ENCODE measurements around the gene TOMT. TPM values are rescaled to one million over a fixed set of nuclear protein-coding genes. Genes with fewer than 3 reads are reported as not detected.

TOMT gene
- total RNA-seq: not detected
- not detected for polyA plus RNA-seq
- 0 reads per million in 6 experiments for total RNA-seq

- H3K27me3 Mint-ChIP-seq: no peaks in the 10 kb centered on the region
- POLR2A ChIA-PET: no interaction called here
- DNase-seq: no peak
- H3K9me3 Mint-ChIP-seq: no peaks in the 10 kb centered on the region
- H3K27ac Mint-ChIP-seq: peak within 1 kb of the TSS in 9 of 10 donors; percentile 7 to 94 (median 79)
- no peak for ATAC-seq
- peaks cover 4 to 23% (median 21%) of the 10 kb centered on the region in 3 donors for H3K36me3 Mint-ChIP-seq
- peak within 1 kb of the TSS in 4 of 10 donors; percentile 10 to 34 (median 32) for H3K4me3 Mint-ChIP-seq
- peaks cover 25 to 42% (median 36%) of the 10 kb centered on the region in 4 donors for H3K4me1 Mint-ChIP-seq
Measured at GRCh38 chr11:72105888-72106287, at the start of gene TOMT. TOMT (plus strand) TSS chr11:72105924; CDS start chr11:72105952, 28 bp downstream.

- no peak for ATAC-seq
- no peaks in the 10 kb centered on the region for H3K9me3 Mint-ChIP-seq
- H3K4me3 Mint-ChIP-seq: no peak overlapping the region
- peaks cover 0 to 4% (median under 1%) of the 10 kb centered on the region in 4 donors for H3K4me1 Mint-ChIP-seq
- no peaks in the 10 kb centered on the region for H3K27me3 Mint-ChIP-seq
- POLR2A ChIA-PET: no interaction called here
- DNase-seq: no peak
- peaks cover 0 to 16% (median 5%) of the 10 kb centered on the region in 3 donors for H3K36me3 Mint-ChIP-seq
- peak overlapping the region in 1 of 10 donors; percentile 34 for H3K27ac Mint-ChIP-seq
Measured at GRCh38 chr11:72058416-72059034, 47.2 kb upstream of the TOMT start.

DNA sequence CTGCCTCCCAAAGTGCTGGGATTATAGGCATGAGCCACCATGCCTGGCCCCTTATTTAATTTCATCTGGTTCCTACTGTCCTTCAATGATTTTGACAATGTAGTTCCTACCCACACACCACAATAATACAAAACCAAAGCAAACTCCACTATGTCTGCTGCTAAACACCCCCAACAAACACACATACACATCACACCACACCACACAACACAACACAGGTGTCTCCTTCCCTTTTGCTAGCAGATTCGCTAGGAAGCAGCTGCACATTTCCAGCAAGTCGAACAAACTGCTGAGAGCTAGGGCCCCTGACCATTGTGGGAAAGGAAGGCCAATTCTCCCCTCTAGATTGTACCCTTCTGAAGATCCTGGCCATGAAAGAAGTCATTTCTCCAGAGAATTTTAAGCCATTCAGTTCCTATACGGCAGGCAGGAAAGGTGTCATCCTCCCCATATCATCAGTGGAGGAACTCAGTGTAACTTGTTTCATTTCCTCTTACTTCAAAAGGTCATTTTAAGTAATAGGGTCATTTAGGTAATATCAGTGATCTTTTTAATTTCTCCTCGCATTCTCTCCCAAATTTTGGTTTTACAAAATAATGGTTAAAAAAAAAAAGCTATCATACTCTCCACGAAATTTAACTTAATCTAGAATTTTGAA lies 43.9 kb upstream of the TOMT start:
- Mint-ChIP-seq H3K36me3 (peaks cover 0 to 26% (median 5%) of the 10 kb centered on the region in 3 donors), H3K4me3 (peak overlapping the region in 1 of 10 donors; percentile 16), H3K4me1 (peaks cover 0 to 4% (median 0%) of the 10 kb centered on the region in 4 donors), H3K27me3 (no peaks in the 10 kb centered on the region), H3K27ac (peak overlapping the region in 4 of 10 donors; percentile 8 to 48 (median 41)), H3K9me3 (no peaks in the 10 kb centered on the region)
- no peak for DNase-seq
- POLR2A ChIA-PET: no interaction called here
- no peak for ATAC-seq

GRCh38 chr11:72066855-72067254 lies 38.9 kb upstream of the TOMT start:
- H3K27me3 Mint-ChIP-seq: no peaks in the 10 kb centered on the region
- DNase-seq: no peak
- H3K36me3 Mint-ChIP-seq: peaks cover 0 to 34% (median 9%) of the 10 kb centered on the region in 3 donors
- no peak for ATAC-seq
- H3K4me1 Mint-ChIP-seq: peaks cover 10 to 42% (median 12%) of the 10 kb centered on the region in 4 donors
- no peak overlapping the region for H3K27ac Mint-ChIP-seq
- no peaks in the 10 kb centered on the region for H3K9me3 Mint-ChIP-seq
- POLR2A ChIA-PET: interaction anchor here (0.6 kb wide), 2 partner anchors 37 to 264 kb away, joined by 3 read pairs; no protein-coding TSS in a partner anchor
- no peak overlapping the region for H3K4me3 Mint-ChIP-seq

- H3K4me1 Mint-ChIP-seq: peaks cover 13 to 45% (median 15%) of the 10 kb centered on the region in 4 donors
- H3K9me3 Mint-ChIP-seq: no peaks in the 10 kb centered on the region
- DNase-seq: no peak
- H3K27ac Mint-ChIP-seq: no peak overlapping the region
- H3K4me3 Mint-ChIP-seq: no peak overlapping the region
- POLR2A ChIA-PET: interaction anchor here (0.6 to 1.4 kb wide), 2 partner anchors 25 to 27 kb away, joined by 3 to 4 read pairs; no protein-coding TSS in a partner anchor
- no peaks in the 10 kb centered on the region for H3K27me3 Mint-ChIP-seq
- ATAC-seq: no peak
- peaks cover 0 to 31% (median 6%) of the 10 kb centered on the region in 3 donors for H3K36me3 Mint-ChIP-seq
Measured at GRCh38 chr11:72067266-72067665, 38.5 kb upstream of the TOMT start.

GRCh38 chr11:72067676-72068075 lies 38.0 kb upstream of the TOMT start:
- Mint-ChIP-seq H3K4me1 (peaks cover 16 to 49% (median 17%) of the 10 kb centered on the region in 4 donors), H3K4me3 (no peak overlapping the region), H3K27me3 (no peaks in the 10 kb centered on the region), H3K36me3 (peaks cover 0 to 29% (median 5%) of the 10 kb centered on the region in 3 donors), H3K9me3 (no peaks in the 10 kb centered on the region), H3K27ac (peak overlapping the region in 2 of 10 donors; percentile 37 to 58)
- POLR2A ChIA-PET: interaction anchor here (0.6 to 1.4 kb wide), 3 partner anchors 14 to 27 kb away, joined by 3 to 4 read pairs (median 3); no protein-coding TSS in a partner anchor
- ATAC-seq: no peak
- no peak for DNase-seq

- no peak for DNase-seq
- Mint-ChIP-seq H3K27me3 (no peaks in the 10 kb centered on the region), H3K4me1 (peaks cover 17 to 56% (median 19%) of the 10 kb centered on the region in 4 donors), H3K27ac (peak overlapping the region in 7 of 10 donors; percentile 20 to 79 (median 47)), H3K4me3 (peak overlapping the region in 1 of 10 donors; percentile 57), H3K36me3 (peaks cover 0 to 38% (median 5%) of the 10 kb centered on the region in 3 donors), H3K9me3 (no peaks in the 10 kb centered on the region)
- POLR2A ChIA-PET: no interaction called here
- no peak for ATAC-seq
Measured at GRCh38 chr11:72069200-72069599, 36.5 kb upstream of the TOMT start.

GRCh38 chr11:72069787-72070251 lies 35.9 kb upstream of the TOMT start:
- H3K27ac Mint-ChIP-seq: peak overlapping the region in 7 of 10 donors; percentile 20 to 79 (median 32)
- DNase-seq (no peak), ATAC-seq (no peak)
- no peaks in the 10 kb centered on the region for H3K27me3 Mint-ChIP-seq
- H3K9me3 Mint-ChIP-seq: no peaks in the 10 kb centered on the region
- peaks cover 17 to 58% (median 19%) of the 10 kb centered on the region in 4 donors for H3K4me1 Mint-ChIP-seq
- POLR2A ChIA-PET: no interaction called here
- peaks cover 0 to 38% (median 5%) of the 10 kb centered on the region in 3 donors for H3K36me3 Mint-ChIP-seq
- H3K4me3 Mint-ChIP-seq: peak overlapping the region in 1 of 10 donors; percentile 57

GRCh38 chr11:72070491-72070890 lies 35.2 kb upstream of the TOMT start:
- no peak for ATAC-seq
- no peak for DNase-seq
- H3K4me3 Mint-ChIP-seq: no peak overlapping the region
- H3K9me3 Mint-ChIP-seq: no peaks in the 10 kb centered on the region
- peak overlapping the region in 3 of 10 donors; percentile 7 to 59 (median 58) for H3K27ac Mint-ChIP-seq
- POLR2A ChIA-PET: no interaction called here
- H3K4me1 Mint-ChIP-seq: peaks cover 17 to 64% (median 19%) of the 10 kb centered on the region in 4 donors
- peaks cover 0 to 37% (median 5%) of the 10 kb centered on the region in 3 donors for H3K36me3 Mint-ChIP-seq
- no peaks in the 10 kb centered on the region for H3K27me3 Mint-ChIP-seq

DNA sequence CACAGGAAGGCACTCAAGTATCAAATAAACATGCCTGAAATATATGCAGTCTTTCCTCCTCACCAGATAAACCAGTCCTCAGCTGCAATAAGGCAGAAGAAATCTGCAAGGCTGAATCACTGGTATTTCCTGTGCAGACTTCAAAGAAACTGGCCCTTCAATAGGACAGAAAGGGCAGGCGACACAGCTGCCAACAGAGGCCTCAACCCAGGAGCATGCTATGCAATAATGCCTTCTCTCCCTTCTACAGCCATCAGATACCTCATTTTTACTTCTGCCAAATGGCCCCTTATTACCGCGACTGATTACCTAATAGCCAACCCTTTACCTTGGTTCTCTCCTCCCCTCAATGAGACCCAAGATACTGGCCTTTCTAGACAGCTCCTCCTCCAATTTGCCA lies 33.4 kb upstream of the TOMT start:
- peak overlapping the region in 4 of 10 donors; percentile 16 to 56 (median 40) for H3K27ac Mint-ChIP-seq
- peaks cover 0 to 32% (median 9%) of the 10 kb centered on the region in 3 donors for H3K36me3 Mint-ChIP-seq
- ATAC-seq: no peak
- H3K27me3 Mint-ChIP-seq: no peaks in the 10 kb centered on the region
- no peak overlapping the region for H3K4me3 Mint-ChIP-seq
- POLR2A ChIA-PET: interaction anchor here (1.5 kb wide), 1 partner anchor 30 kb away, joined by 6 read pairs; no protein-coding TSS in a partner anchor
- no peaks in the 10 kb centered on the region for H3K9me3 Mint-ChIP-seq
- no peak for DNase-seq
- peaks cover 17 to 70% (median 21%) of the 10 kb centered on the region in 4 donors for H3K4me1 Mint-ChIP-seq

GRCh38 chr11:72075109-72075508 lies 30.6 kb upstream of the TOMT start:
- Mint-ChIP-seq H3K4me1 (peaks cover 15 to 69% (median 27%) of the 10 kb centered on the region in 4 donors), H3K27me3 (no peaks in the 10 kb centered on the region), H3K36me3 (peaks cover 0 to 14% (median 4%) of the 10 kb centered on the region in 3 donors), H3K4me3 (no peak overlapping the region), H3K9me3 (no peaks in the 10 kb centered on the region), H3K27ac (peak overlapping the region in 2 of 10 donors; percentile 49 to 52)
- ATAC-seq (no peak), DNase-seq (no peak)
- POLR2A ChIA-PET: interaction anchor here (2.1 kb wide), 1 partner anchor 35 kb away, joined by 6 read pairs; no protein-coding TSS in a partner anchor

GRCh38 chr11:72075756-72076155 lies 30.0 kb upstream of the TOMT start:
- H3K27ac Mint-ChIP-seq: peak overlapping the region in 2 of 10 donors; percentile 1 to 9
- peaks cover 20 to 70% (median 32%) of the 10 kb centered on the region in 4 donors for H3K4me1 Mint-ChIP-seq
- no peaks in the 10 kb centered on the region for H3K9me3 Mint-ChIP-seq
- H3K4me3 Mint-ChIP-seq: no peak overlapping the region
- DNase-seq: no peak
- H3K36me3 Mint-ChIP-seq: peaks cover 0 to 14% (median 4%) of the 10 kb centered on the region in 3 donors
- POLR2A ChIA-PET: interaction anchor here (2.1 kb wide), 1 partner anchor 35 kb away, joined by 6 read pairs; no protein-coding TSS in a partner anchor
- no peaks in the 10 kb centered on the region for H3K27me3 Mint-ChIP-seq
- no peak for ATAC-seq

Measured in naive thymus-derived CD8-positive, alpha-beta T cell (primary cell).